Forelimb muscle (tissue), 1 donor: ENCODE data around the gene C6orf141. TPM values are rescaled to one million over a fixed set of nuclear protein-coding genes. Genes with fewer than 3 reads are reported as not detected.

Experiments
- DNase-seq: peaks from one replicate; pipeline ENCODE4 v3.0.0-alpha.2; 2013; ENCODE audit warnings: low read depth
- polyA plus RNA-seq: library from polyadenylated mRNA; unstranded; fragments of 120-200 nt; gene quantifications from one replicate; pipeline ENCODE4 v1.2.1, GENCODE V29; 2013; ENCODE audit not compliant: insufficient read length

C6orf141 gene
- polyA plus RNA-seq, 1 donor = 3.2 TPM

DNA sequence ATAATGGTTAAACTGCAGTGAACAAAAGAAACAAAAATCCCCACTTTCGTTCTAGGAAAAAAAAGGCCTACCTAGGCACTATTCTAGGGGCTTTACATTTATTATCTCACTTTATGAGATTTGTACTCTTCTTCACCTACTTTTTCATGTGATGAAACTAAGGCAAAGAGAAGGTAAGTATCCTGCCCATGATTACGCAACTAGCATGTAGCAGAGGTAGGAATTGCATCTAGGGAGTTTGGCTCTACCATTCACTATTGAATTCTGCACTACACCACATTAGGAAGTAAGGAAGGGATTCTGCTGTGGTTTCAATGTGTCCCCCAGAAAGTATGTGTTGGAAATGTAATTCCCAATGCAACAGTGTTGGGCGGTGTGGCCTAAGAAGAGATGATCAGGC, 11.4 kb upstream of the C6orf141 start:
- DNase-seq = no peak

DNA sequence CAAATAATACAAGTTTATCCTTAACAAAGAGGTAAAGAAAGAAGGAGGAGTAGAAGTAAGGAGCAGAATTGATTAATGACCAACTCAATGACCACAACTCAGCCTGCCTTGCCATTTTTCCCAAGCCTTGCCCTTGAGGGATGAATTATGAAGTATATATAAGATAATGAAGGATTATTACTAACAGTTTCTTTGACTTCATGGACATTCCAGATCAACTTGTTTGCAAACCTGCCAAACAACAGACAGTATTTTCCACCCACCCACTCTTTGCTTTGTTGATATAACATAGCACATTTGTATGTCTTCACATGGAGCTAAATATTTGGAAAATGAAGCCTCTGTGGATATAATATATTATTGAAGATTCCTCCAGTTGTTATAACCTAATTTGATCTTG, 9.9 kb upstream of the C6orf141 start:
- DNase-seq = no peak

DNA sequence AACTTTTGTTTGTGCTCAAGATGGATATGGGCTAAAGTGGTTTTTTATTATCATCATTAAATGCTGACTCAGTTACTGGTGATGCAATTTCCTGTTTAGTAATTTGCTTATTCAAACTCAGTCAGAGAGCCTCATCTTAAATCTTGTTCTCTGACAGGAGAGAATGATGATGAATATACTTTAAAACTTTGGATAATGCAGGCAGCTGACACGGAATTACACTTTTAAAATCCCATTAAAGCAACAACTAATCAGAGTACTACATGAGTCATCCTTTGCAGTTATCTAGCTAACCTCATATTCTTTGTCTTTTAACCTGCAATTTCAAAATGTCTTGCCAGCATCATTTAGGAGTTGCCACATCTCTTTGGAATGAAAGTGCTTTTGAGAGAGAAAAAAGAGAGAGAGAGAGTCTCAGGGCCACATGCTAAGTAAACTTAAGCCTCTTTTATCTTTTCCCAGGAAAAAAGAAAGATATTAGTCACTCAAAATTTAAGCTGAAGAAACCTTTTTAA, 9.2 kb upstream of the C6orf141 start:
- DNase-seq = no peak

- no peak for DNase-seq
These were observed 8.5 kb upstream of the C6orf141 start for GRCh38 chr6:49541936-49542335.

DNA sequence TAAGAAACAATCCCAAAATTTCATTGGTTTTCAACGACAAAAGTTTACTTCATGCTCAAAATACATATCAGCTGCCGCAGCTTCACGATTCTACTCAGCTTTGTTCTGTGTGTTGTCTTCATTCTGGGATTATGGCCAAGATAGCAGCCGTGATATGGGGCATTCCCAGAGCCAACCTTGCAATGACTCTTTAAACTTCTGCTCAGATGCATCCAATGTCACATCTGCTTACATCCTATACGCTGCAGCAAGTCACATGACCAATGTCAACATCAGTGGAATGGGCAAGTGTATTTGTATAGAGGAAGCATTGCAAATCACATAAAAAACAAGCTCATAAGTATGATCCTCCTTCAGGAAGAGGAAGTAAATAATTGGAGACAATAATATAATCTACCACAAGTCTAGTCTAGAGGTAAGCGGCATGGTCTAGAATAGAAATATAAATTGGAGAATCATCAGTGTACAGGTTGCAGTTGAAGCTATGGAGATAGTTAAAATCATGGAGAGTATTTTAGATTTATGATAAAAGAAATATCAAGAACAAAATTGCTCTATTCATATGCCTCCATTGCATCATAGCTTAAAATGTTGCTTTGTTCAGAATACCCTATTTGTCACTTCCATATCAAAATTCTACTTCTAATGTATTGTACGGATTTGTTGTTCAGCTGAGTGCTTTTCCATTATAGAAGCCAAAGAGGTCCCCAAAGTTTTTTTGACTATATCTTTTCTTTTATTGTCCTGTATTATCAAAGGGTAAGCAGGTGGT, 7.2 kb upstream of the C6orf141 start:
- DNase-seq = no peak

GRCh38 chr6:49546331-49546730, 4.1 kb upstream of the C6orf141 start:
- DNase-seq = no peak

DNA sequence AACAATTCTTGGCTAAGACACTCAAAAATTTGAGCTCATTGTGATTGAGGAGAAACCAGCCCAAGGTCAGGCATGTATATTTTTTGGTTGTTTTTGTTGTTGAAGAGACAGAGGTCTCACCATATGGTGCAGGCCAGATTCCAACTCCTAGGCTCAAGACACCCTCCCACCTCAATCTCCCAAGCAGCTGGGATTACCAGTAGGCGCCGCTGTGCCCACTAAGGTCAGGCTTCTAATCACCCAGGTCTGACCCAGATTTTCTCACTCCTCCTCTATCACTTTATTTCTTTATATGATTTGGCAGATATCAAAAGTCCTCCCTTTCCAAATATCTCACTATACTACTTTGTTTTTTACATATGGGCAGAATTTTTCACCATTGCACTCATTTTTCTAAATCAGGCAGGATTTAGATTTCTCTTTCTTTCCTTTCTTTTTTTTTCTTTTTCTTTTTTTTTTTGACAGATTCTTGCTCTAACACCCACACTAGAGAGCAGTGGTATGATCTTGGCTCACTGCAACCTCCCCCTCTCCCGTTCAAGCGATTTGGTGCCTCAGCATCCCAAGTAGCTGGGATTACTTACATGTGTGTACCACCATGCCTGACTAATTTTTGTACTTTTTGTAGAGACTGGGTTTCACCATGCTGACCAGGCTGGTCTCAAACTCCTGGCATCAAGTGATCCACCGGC, 1.7 kb upstream of the C6orf141 start:
- no peak for DNase-seq

DNA sequence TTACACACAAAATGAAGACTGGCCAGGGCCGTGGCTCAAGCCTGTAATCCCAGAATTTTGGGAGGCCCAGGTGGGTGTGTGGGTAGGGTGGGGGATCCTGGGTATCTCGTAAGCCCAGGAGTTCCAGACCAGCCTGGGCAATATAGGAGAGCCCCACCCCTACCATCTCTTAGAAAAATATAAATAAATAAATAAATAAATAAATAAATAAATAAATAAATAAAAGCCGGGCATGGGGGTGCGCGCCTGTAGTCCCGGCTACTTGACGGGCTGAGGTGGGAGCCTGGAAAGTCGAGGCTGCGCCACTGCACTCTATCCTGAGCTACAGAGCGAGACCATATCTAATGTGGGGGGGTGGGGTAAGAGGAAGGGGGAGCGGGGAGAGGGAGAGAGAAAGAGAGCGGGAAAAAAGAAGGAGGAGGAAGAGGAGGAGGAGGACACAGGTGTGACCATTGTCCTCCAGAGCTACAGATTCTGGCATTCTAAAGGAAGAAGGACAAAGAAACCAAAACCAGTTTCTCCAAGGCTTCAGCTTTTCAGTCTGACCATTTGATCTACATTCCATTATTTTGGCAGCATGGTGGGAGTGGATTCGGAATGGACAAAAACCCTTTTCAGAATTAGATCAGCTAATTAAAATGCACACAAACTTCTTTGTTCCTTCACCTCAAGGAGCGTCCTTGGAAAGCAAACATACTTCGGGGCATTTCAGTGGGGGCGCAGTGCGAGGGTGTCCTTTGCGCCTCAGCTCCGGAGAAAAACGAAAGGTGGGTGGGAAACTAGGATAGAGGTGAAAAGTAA, 577 bp upstream of the C6orf141 start:
- no peak for DNase-seq

- no peak for DNase-seq
These were observed 804 bp downstream of the C6orf141 start for GRCh38 chr6:49551078-49551865.

DNA sequence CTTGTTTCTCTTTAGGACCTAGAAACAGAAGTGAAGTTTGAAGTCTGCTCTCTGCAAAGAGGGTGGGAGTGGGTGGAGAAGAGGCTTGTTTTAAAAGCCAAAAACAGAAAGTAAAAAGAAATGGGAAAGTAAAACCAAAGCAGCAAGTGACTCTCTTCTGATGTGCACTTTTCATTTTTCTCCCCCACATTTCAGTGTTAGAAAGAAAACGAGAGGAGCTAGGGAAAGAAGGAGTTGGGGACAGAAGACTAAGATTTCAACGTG, 1.3 kb downstream of the C6orf141 start:
- no peak for DNase-seq

DNA sequence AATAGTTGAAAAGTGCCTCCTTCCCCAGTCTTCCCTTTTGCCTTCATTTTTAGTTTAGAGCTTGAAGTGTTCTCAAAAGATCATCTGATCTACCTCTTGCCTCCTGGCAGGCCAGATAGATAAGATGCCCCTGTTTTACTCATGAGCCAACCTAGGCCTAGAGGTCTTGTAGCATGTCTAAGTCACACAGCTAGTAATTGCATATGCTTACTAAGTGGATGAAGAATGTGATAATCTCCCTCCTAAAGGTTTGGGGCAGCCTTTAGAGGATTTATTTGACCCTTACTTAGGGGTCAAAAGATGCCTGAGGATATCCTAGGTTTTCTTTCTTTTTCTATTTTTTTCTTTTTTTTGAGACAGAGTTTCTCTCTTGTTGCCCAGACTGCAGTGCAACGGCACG, 2.1 kb downstream of the C6orf141 start:
- no peak for DNase-seq

DNA sequence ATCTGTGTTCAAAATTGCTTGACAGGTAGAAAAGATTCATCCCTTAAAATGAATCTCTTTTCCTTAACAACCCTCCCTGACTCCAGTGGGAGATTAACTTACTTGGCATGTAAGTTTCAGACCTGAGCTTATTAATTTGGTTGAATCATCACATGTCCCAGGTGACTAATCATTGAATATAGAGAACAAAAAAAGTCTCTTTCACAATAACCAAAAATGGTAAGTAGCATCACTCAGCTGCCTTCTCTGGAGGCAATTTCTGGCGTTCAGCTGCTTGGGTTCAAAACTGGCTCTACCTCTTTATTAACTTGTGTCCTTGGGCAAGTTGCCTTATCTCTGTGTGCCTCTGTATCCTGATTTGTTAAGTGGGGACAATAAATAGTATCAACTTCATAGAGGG, 2.9 kb downstream of the C6orf141 start:
- no peak for DNase-seq

DNA sequence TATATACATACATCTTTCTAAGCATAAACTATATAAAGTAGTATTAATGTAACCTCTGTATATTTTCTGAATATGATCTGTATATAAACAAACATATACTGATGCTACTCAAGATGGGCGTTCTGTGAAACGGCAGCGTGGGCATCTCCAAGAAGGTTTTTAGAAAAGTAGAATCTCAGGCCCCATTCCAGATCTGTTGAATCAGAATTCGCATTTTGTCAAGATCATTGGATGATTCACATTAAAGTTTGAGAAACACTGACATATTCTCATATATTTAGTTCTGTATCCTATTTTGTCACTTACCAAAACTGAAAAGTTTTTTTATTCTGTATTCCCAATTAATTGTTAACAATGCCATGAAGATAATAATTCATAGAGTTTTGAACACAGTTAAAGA, 5.5 kb downstream of the C6orf141 start:
- DNase-seq = no peak

GRCh38 chr6:49556429-49556837, 6.0 kb downstream of the C6orf141 start:
- no peak for DNase-seq

DNA sequence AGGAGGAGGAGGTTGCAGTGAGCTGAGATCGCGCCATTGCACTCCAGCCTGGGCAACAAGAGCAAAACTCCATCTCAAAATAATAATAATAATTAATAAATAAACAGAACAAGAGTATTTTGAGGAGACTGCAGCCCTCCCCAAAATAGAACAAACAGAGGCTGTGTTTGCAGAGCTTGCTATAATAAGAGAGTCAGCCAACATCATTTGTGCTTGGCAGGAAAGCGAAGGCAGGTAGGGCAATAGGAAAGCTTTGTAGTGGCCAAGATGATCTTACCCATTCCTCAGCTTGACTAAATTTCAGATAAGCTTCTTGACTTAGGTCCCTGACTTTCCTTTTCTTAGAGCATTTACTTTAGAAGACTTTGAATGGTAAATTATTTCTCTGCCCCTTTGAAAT, 6.7 kb downstream of the C6orf141 start:
- DNase-seq = no peak

DNA sequence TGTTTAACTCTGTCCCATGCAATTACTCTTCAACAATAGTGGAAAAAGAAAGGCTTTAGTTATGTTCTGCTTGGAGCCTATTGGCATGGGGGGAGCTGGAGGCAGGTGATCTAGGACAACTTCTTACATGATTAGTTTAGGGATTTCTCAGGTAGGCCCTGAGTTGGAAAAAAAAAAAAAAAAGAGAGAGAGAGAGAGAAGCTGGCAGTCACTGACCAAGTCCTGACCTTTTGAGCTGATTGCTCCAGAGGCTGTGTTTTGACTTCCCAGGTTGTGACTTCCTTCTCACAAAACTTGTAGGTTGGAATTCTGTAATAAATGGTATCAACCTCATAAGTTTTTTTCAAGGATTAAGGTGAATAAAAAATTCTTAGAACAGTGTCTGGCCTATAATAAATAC, 7.8 kb downstream of the C6orf141 start:
- DNase-seq = no peak

GRCh38 chr6:49563006-49563886, 12.8 kb downstream of the C6orf141 start:
- no peak for DNase-seq

- DNase-seq = no peak
These were observed 14.1 kb downstream of the C6orf141 start for GRCh38 chr6:49564552-49564951.

GRCh38 chr6:49565261-49565660, 14.8 kb downstream of the C6orf141 start:
- no peak for DNase-seq

GRCh38 chr6:49565855-49566254, 15.4 kb downstream of the C6orf141 start:
- DNase-seq = no peak
